Measurements from ENCODE around the gene ZBTB20.
"Not testable (repeated sequence)": the region's sequence is repeated elsewhere in the genome, so short reads cannot be mapped to it uniquely, and the experiment has no call there.

ZBTB20 gene

GRCh38 chr3:114706591-114707232 lies 440.4 kb downstream of the ZBTB20 start:
- DNase-seq = peak; percentile 5

GRCh38 chr3:114700637-114701234 lies 446.4 kb downstream of the ZBTB20 start:
- DNase-seq = no peak

DNA sequence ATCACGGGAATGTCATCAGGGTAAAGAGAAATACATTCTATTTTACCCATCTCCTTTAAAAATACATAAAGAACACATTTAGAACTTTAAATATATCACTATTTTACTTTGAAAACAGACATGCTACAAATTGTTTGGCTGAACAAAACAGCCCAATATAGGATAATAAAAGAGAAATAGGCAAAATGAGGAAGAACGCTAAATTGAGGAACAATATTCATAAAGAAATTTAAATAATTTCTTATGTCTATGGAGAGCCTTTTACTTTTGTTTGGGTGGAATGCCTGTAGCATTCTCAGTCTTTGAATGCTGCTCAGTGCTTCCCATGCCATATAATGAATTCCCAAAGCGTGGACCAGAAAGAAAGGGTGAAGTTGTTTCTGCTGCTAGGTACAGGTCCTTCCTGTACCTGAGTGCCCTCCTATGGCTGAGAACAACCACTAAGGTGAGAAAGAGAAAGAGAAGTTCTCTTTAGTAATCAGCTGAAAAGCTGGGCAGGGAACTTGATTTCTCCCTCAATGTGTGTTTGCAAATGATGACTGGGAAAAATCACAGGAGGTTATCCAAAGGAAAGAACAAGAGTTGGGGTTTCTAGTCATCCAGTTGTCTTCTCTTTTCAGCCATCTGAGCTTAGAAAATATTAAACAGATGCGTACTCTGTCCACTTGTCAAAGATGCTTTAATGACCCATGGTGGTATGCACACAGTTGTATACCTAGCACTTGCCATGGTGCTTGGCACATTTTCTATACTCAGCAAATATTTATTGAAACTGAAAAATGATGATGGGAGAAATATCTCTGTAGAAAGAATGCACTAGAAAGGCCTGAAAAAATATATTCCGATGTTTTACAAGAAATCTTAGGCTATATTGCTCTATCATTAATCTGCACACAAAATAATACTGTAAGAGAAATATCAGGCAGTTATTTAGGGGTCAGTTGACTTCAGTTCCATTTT lies 448.7 kb downstream of the ZBTB20 start:
- no peak for DNase-seq

- no peak for DNase-seq
These were observed 449.7 kb downstream of the ZBTB20 start for GRCh38 chr3:114697401-114697800.

DNA sequence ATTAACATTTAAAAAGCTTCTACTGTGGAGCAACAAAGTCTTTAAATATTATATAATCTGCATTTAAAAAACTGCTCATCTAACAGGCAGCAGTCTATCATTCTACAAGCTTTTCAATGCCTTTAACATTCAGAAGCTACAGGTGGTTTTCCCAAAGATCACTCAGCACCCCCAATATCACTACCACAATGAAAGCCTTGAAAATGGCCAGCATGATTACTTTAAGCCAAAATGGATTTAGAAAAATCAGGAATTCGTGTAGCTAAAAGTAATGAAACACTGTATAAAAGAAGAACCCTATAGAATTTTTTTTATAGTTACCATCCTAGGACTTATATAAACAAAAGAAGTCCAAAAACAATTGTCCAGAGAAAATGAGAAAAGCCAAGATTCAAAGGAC lies 452.8 kb downstream of the ZBTB20 start:
- no peak for DNase-seq

DNA sequence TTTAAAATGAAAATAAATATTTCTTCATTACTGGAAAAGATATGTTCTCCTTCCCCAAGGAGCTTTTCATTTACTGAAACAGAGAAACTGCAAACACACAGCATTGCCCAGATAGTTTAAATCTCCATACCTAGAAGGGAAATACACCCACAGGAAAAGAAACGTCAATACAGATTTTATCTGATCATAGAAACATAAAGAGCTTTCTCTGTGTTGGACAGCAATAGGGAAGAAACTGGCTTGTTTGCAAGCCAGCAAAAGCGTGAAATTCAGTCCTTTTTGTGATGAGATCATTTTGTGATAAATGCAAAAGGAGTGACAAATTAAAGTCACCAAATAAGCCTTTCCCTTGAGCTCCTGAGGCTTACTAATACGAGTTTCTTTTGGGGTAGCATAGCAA lies 455.2 kb downstream of the ZBTB20 start:
- DNase-seq = no peak

- no peak for DNase-seq
These were observed 456.2 kb downstream of the ZBTB20 start for GRCh38 chr3:114690911-114691310.

GRCh38 chr3:114687151-114687550 lies 459.9 kb downstream of the ZBTB20 start:
- DNase-seq = no peak

- DNase-seq = no peak
These were observed 460.5 kb downstream of the ZBTB20 start for GRCh38 chr3:114686621-114687020.

DNA sequence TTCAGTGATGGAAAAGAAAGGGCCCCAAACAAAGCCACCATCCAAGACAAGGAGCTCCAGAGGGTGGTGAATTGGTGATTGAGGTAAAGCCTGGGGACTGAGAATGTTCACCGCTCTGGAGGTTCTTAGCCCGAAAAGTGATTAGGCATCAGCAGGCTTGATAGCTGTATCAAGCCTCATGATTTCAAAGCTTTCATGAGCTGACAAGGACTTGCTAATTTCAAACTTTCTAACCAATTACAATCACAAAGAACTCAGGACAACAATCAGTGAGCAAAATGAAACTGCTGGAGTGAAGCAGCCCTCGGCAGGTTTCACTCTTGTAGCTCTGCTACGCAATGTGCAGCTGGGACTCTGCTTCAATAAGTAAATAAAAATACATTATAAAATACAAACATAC lies 461.9 kb downstream of the ZBTB20 start:
- no peak for DNase-seq

- no peak for DNase-seq
These were observed 466.8 kb downstream of the ZBTB20 start for GRCh38 chr3:114680299-114680698.

GRCh38 chr3:114679773-114680172 lies 467.3 kb downstream of the ZBTB20 start:
- DNase-seq = not testable (repeated sequence)

DNA sequence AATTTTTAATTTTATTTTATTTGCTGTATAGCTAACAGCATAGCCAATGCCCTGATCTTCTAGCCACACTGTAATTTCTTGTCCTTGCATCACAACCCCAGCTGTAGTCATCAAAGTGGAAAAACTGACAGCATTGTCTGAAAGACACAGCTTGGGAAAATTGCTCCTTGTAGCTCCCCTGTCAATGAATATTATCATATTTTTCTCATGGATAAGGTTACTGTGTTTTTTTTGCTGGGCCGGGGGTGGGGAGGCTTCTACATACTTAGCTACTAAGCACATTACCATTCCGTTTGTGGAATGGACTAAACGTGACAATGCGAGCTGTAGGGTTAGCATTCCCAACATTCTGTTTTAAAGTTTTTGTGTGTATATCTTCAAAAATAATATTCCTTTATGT lies 472.0 kb downstream of the ZBTB20 start:
- peak; percentile 20 for DNase-seq

DNA sequence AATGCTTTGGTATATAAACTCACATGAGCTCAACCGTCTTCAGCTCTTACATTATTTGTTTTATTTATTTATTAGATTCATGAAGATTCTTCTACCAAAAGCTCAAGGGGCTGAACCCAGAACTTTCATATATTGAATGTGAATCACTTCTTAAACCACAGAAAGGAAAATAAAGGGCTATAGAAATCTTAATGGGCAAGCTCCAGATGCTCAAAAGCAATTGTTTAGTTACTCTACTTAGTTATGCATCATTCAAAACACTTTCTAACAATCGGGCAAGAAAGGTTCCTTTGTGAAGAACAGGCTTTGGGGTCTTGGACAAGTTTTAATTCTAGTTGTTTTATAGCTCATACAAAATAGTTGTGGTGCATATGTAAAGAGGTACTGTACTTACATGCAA lies 473.1 kb downstream of the ZBTB20 start:
- peak; percentile 9 for DNase-seq

- DNase-seq = no peak
These were observed 473.6 kb downstream of the ZBTB20 start for GRCh38 chr3:114673481-114673880.

GRCh38 chr3:114672692-114673447 lies 474.2 kb downstream of the ZBTB20 start:
- DNase-seq = no peak

DNA sequence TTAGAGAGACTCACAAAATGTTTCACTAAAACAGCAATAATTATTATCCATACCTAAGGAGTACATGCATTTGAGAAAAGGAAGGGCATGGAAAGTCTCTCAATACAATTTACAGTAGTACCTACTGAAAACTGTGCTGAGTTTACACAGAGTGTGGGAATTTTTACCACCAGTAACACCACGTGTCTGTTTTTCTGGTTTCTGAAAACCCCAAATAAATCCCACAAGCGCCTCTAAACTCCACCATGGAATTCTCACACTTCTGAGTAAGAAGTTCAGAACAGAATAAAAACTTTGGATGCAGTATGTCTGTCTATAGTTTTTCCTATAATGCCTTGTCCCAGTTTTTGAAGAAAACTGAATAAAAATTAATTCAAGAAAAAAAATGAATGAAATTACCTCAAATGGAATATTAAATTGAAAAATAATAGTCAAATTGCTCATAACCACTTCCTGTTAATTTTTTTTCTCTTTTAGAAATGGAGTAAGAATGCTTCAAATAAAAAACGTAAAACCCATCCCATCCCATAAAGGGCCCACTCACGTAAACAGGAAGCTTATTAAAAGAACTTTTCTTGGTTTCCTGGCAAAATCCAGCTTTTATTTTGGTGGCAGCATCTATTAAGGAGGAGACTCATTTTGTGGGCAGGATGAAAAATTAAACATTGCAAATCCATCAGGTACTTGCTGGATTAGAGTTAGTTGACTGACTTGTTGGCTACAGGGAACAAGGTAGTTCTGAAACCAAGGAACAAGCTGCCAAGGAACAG lies 475.2 kb downstream of the ZBTB20 start:
- DNase-seq = no peak

DNA sequence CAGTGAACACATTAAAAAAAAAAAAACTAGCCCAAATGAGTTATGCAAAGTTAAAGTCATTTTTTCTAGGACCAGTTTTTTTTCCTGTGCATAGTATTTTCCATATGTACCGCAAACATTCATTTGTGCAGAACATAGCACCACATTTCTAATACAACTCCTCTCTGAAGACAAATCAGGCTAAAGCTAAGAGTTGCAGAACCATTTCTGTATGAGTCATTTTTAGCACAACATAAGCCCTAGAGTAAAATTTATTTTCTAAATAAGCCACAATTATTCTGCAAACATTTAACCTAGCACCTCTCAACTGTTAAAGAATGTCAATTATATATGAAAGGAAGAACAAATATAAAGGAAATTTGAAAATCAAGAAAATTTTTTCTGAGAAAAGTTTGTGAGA lies 477.5 kb downstream of the ZBTB20 start:
- DNase-seq = peak; percentile 19

- no peak for DNase-seq
These were observed 479.0 kb downstream of the ZBTB20 start for GRCh38 chr3:114668099-114668498.

GRCh38 chr3:114666623-114667022 lies 480.5 kb downstream of the ZBTB20 start:
- DNase-seq = no peak

GRCh38 chr3:114664006-114664405 lies 483.1 kb downstream of the ZBTB20 start:
- no peak for DNase-seq

GRCh38 chr3:114660808-114661207 lies 486.3 kb downstream of the ZBTB20 start:
- no peak for DNase-seq

All from fibroblast of skin of right quadriceps (primary cell).